Fibroblast of the conjunctiva (primary cell): Measurements from ENCODE around the gene ROR1.
A peak's percentile ranks its signal among the peaks of the same experiment; 100 is the strongest.

Source experiments
- DNase-seq: peaks from one replicate; pipeline ENCODE4 v3.0.0-alpha.2; 2010; ENCODE audit warnings: low read depth

The ROR1 gene

DNA sequence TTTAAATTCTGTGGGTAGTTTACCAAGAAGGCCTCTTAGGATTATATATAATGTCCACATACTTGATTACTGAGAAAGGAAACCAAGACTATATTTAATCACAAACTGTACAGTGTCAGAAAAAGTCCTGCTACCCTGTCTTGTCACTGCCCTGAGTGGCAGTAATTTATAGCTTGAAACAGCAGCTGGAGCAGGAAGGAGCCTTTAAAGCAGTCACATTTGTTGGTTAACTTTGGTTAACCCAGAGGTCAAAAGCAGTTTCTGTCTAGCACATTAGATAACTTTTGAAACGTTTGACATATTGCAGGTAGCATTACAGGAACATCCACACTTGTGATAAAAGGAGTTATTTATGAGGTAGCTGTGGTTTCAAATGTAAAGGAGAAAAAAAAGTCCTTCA lies 161.7 kb downstream of the ROR1 start:
- DNase-seq: no peak

- DNase-seq: no peak
Observed at GRCh38 chr1:63936276-63936675, 162.5 kb downstream of the ROR1 start.

GRCh38 chr1:63936801-63937200 lies 163.0 kb downstream of the ROR1 start:
- no peak for DNase-seq

- DNase-seq: no peak
Observed at GRCh38 chr1:63937461-63938022, 163.7 kb downstream of the ROR1 start.

- DNase-seq: no peak
Observed at GRCh38 chr1:63940440-63940839, 166.6 kb downstream of the ROR1 start.

- no peak for DNase-seq
Observed at GRCh38 chr1:63943393-63943792, 169.6 kb downstream of the ROR1 start.

GRCh38 chr1:63945943-63946342 lies 172.1 kb downstream of the ROR1 start:
- no peak for DNase-seq

DNA sequence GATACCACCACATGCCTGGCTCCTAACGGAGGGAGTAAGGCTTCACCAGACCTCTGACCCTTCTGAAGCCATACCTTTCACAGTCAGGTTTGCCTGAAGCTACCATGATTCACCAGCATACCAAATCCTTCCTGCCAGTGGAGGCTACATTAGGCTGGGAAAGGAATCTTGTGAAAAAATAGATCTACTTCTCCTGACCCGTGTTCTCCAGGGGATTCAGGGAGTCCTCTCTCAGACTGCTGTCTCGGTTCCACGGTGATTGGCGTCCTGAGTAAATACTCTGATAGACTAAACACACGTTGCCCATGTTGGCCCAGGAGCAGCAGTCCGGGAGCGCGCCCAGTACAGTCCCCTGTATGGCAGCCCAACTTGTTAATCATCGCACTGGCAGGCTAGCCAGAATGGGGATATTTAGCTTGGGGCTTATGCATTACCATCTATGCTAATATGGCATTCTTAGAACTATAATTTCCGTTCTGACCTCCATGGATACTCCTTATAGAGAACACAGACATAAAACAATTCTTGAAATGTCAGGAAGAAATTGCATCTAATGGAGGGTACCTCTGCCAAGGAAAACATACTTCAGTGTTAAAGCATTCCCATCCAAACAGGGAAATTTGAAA lies 173.2 kb downstream of the ROR1 start:
- DNase-seq: peak; percentile 64

DNA sequence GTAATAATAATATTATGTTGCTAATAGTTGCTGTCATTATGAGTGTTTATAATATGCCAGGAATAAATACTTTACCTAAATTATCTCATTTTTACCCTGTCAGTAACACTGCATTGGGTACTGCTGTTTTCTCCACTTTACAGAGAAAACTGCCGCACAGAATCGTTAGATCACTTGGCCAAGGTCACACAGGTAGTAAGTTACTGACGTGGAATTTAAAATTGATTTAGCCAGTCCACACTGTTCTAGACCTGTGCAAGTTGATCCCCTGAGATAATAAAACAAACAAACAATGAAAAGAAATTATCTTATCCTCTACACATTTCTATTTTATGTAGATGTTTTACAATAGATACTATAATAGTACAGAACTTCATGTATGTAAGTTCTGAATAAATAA lies 174.1 kb downstream of the ROR1 start:
- DNase-seq: no peak

DNA sequence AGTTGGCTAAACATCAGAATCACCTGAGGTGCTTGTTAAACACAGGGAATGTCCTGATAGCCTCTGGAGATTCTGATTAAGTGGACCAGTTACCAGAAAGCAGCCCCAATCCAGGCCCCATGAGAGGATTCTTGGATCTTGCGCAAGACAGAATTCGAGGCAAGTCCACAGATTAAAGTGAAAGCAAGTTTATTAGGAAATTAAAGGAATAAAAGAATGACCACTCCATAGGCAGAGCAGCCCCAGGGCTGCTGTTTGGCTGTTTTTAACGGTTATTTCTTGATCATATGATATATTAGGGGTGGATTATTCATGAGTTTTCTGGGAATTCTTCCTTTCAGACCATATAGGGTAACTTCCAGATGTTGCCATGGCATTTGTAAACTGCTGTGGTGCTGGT lies 176.2 kb downstream of the ROR1 start:
- DNase-seq: no peak

- DNase-seq: no peak
Observed at GRCh38 chr1:63951059-63951946, 177.5 kb downstream of the ROR1 start.

DNA sequence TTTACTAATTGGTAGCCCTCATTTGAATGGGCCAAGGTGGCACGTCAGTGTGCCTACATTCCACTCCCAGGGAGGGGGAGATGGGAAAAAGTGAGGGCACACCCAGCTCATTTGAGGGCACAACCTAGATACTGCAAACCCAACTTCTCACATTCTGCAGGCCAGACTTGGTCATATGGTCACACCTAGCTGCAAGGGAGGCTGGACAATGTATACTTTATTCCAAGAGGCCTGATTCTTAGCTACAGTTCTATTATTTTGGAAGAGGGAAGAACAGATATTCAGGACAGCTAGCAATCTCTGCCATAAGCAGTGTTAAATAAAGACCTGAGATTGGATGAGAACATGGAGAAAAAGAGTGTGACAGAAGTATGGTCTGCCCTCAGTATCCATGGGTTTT lies 180.4 kb downstream of the ROR1 start:
- DNase-seq: no peak

DNA sequence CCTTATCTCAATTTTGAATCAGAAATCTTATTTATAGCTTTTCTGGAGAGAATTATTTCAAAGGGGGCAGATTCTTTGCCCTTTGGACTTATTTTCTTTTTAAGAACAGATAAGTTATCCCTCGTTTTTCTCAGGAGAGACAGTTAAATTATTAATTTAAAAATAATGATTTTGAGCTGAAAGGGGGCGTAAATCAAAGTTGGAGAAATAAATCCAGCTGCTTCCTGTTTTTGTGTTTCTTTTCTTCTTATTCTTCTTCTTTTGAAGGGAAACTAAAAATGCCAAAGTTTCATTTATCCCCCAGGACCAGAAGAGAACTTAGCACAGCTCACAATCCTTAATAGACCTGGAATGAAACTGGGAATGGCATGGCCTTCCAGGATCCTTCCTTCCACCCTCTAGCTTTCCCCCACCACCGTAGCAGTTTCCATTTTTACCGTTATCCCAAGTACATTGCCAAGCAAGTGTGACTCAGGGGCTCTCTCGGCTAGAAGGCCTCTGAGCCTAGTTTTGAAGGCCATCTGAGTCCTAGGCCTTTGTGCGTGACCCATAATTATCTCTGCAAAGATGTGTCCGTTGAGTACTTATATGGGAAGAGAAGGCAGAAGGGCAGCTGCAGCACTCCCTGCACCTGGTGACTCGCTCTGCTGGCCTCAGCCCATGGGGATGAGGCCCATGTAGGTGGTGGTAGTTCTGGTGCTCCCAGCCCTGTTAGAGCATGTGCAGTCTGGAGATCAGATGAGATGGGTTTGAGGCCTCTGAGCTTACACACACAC lies 181.7 kb downstream of the ROR1 start:
- DNase-seq: no peak

DNA sequence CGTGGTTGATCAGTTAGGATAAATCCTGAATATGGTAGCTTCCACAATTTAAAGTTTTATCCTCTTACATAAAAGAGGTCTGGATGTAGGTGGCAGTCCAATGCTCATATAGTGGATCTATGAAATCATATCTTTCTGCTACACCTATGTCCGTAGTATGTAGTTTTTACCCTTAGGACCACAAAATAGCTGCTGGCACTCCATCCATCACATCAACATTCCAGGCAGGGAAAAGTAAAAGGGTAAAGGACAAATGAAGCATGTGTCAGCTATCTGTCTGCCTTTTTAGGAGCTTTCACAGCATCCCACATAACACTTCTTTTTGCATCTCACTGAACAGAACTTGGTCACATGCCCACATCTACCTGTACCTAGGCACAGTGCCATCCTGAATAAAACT lies 184.7 kb downstream of the ROR1 start:
- no peak for DNase-seq

GRCh38 chr1:63960326-63960725 lies 186.5 kb downstream of the ROR1 start:
- no peak for DNase-seq

GRCh38 chr1:63966016-63966415 lies 192.2 kb downstream of the ROR1 start:
- no peak for DNase-seq

DNA sequence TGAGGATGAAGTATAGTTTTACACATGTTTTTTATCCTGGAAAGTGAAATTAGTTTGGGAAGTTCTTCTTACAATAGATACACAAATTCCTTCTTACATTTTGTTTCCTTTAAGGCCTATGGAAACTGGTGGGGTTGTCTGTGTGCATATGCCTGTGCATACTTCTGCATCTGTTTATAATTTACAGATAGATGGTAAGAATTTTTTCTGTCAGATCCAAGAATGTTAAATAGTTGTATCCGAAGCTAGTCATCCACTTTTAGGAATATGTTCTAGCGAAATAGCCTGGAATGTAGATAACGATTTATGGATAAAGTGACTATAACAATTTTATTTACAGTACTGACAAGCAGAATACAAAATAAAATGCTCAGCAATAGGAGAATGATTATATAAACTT lies 194.1 kb downstream of the ROR1 start:
- no peak for DNase-seq

DNA sequence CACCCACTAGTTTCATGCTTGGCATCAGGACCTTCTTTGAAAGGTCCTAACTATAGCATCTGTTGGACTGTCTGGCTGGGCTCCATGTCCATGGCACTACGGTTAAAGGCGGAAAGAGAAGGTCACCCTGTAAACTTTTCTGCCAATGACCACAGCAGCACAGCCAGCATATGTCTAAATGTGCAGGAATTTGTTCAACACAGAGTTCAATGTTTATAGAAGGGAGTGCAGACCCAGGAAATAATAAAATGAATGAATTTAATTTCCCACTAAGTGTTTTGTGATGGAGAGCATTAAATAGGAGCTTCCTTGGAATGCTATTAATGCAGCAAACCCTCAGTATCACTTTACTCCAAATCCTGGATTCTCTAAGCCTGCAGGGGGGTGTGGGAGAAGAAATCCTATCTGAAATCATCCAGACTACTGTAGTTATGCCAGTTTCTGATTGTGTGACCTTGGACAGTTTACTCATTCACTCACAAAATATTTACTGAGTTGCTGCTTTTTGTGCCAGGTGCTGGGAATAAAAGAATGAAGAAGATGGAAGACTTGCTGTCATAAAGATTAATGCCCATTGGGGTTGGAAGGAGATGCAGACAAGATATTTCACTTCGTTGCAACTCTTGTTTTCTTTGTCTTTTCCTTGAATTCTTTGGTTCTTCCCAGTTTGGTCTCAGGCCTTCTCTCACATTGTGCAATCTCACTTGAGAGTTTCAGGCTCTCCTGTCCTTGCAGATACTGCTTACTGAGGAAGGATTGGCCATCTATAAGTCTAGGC lies 195.0 kb downstream of the ROR1 start:
- no peak for DNase-seq

DNA sequence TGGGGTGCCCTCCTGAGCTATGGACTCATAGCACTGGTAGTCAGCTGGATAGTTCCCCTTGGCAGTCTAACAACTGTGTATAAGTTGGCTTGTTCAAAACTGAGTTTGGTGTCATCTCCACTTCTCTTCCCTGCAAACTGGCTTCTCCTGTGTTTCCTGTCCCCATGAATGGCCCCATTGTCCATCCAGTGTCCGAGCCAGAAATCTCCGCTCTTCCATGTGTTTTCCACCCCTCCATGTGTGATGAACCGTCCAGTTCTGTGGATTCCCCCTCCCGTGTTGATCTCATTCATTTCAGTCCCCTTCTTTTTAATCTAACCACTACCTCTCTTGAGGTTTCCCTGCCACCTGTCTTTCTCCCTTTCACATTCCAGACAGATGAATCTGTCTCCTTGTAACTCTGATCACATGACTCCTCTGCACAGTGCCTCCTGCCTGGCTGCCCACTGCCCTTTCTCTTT lies 195.7 kb downstream of the ROR1 start:
- no peak for DNase-seq

DNA sequence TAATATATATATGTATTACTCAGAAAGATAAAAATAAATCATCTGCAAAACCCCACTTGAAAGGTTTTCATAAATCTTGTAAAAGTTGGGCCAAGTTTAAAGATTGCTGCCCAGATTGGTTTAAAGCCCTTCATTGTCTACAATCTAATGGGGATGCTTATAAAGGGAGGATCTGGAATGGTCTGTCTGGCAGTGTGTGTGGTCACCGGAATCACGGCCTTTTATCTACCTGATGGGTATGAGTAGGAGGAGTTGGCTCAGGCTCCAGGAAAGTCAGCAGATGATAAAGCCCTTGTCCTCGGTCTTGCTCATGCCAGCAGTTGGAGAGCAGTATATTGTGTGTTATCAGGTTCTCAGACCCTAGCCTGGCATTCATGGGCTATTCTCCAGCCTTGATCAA lies 197.7 kb downstream of the ROR1 start:
- DNase-seq: no peak

DNA sequence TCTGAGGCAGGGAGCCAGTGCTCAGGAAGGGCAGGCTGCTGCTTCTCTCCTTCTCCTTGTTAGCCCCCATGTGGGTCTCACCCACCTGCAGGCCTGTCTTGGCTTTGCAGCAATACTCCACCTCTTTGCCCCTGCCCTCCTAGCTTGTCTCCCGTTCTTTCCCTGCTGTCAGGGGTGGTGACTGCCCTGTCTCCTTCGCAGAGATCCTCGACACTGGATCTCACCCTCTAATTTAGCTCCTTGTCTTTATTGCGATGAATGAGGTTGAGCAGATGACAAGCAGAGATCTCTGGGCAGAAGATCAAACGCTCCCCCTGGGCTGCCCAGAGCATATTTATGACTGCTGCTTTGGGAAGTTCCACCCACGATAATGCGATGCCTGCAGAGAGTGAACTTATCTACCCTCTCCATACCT lies 199.2 kb downstream of the ROR1 start:
- no peak for DNase-seq

- no peak for DNase-seq
Observed at GRCh38 chr1:63974966-63975365, 201.1 kb downstream of the ROR1 start.
